GM21423 (cell line): ENCODE results near the gene BANK1.

ENCODE experiments used
- ATAC-seq: cut with Tn5 transposase; IDR thresholded peaks from one replicate; pipeline ENCODE4 v1.9.1; 2021; ENCODE audit warnings: mild to moderate bottlenecking, moderate library complexity; ENCODE audit not compliant: unreplicated experiment

The BANK1 gene

GRCh38 chr4:101954975-101955678, 164.6 kb downstream of the BANK1 start:
- ATAC-seq, result no peak

GRCh38 chr4:101956068-101956825, 165.7 kb downstream of the BANK1 start:
- ATAC-seq, result no peak

- ATAC-seq, result no peak
Observed at GRCh38 chr4:101958547-101958946, 168.0 kb downstream of the BANK1 start.

GRCh38 chr4:101960431-101960830, 169.9 kb downstream of the BANK1 start:
- no peak for ATAC-seq

- ATAC-seq, result no peak
Observed at GRCh38 chr4:101961144-101961543, 170.6 kb downstream of the BANK1 start.

- no peak for ATAC-seq
Observed at GRCh38 chr4:101967697-101968346, 177.3 kb downstream of the BANK1 start.

- ATAC-seq, result no peak
Observed at GRCh38 chr4:101968364-101968763, 177.8 kb downstream of the BANK1 start.

GRCh38 chr4:101969965-101970364, 179.4 kb downstream of the BANK1 start:
- ATAC-seq, result no peak

GRCh38 chr4:101970547-101971155, 180.1 kb downstream of the BANK1 start:
- ATAC-seq, result no peak

- no peak for ATAC-seq
Observed at GRCh38 chr4:101972791-101973190, 182.3 kb downstream of the BANK1 start.

- no peak for ATAC-seq
Observed at GRCh38 chr4:101973361-101973760, 182.8 kb downstream of the BANK1 start.

GRCh38 chr4:101977076-101977475, 186.5 kb downstream of the BANK1 start:
- no peak for ATAC-seq

- no peak for ATAC-seq
Observed at GRCh38 chr4:101981756-101982155, 191.2 kb downstream of the BANK1 start.

- ATAC-seq, result no peak
Observed at GRCh38 chr4:101983835-101984234, 193.3 kb downstream of the BANK1 start.

- ATAC-seq, result peak; percentile 98
Observed at GRCh38 chr4:101987623-101988243, 197.2 kb downstream of the BANK1 start.

- ATAC-seq, result no peak
Observed at GRCh38 chr4:101989551-101989950, 199.0 kb downstream of the BANK1 start.

- ATAC-seq, result no peak
Observed at GRCh38 chr4:101992446-101992845, 201.9 kb downstream of the BANK1 start.

- no peak for ATAC-seq
Observed at GRCh38 chr4:101993002-101993841, 202.7 kb downstream of the BANK1 start.

GRCh38 chr4:101993842-101994775, 203.6 kb downstream of the BANK1 start:
- ATAC-seq, result no peak
